HG03378 (cell line): Measurements from ENCODE around the gene FBXO36.
A peak's percentile ranks its signal among the peaks of the same experiment; 100 is the strongest.
"Not testable (repeated sequence)": the region's sequence is repeated elsewhere in the genome, so short reads cannot be mapped to it uniquely, and the experiment has no call there.

Source experiments
- ATAC-seq: cut with Tn5 transposase; IDR thresholded peaks from one replicate; pipeline ENCODE4 v1.9.1; 2021; ENCODE audit warnings: mild to moderate bottlenecking, moderate library complexity; ENCODE audit not compliant: unreplicated experiment

The FBXO36 gene, protein sequence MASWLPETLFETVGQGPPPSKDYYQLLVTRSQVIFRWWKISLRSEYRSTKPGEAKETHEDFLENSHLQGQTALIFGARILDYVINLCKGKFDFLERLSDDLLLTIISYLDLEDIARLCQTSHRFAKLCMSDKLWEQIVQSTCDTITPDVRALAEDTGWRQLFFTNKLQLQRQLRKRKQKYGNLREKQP

DNA sequence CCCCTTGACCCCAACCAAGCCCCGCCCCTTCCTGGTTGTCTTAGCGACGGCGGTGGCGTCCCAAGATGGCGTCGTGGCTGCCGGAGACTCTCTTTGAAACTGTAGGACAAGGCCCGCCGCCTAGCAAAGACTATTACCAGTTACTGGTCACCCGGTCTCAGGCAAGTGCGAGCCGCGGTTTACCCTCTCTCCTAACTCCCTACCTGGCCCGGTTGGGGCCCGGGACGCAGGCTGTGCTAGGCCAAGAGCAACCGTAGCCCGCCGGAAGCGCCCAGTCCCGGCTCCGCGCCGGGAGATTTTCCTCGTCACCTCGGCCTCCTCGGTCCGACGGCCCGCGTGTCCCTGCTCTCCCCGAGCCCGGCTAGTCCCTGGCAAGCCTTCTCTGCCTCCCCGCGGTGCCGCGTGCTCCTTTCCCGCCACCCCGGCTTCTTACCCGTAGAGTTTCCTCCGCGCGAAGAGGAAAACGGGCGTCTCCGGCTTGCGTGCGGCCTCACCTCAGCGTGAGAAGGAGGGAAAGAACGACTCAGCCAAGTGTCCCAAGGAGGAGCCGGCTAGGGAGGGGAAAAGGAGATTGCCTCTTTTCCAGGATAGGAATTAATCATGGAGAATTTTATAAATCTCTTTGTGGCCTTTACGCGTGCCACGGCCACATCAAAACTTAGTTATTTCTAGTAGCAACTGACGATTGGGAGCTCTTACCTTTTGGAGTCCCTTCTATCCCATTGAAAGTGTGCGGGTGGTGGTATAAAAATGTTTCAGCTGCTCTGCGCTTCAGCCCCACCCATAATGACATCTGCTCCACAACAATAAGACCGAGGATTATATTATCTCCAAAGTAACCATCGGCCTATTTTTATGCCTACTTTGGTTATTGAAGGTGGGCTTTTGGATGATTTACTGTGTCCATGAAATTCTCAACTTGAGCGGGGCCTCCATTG lies at the start of gene FBXO36:
Gene FBXO36, plus strand, starts transcription at position 55 of the 938 bp plus-strand sequence. Its CDS starts 11 bp downstream, at position 66.
- ATAC-seq: peak; percentile 72

DNA sequence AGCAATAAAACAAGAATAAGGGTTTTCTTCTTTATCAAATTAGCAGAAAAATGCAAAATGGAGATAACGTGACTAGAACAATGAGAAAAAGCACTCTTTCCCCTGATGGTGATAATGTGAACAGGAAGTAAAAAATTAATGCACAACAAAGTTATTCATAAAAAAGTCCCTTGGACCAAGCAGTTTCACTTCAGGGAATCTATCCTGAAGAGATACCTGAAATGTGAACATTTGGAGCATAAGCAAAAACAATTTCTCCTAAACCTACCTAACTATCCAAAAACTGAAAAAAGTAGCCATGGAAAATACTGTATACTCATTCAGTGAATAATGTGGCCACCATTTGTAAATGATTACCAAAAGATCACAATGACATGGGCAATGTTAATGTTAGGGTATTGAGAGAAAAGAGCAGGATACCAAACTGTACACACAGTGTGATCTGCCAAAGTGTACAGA lies 49.2 kb upstream of the FBXO36 start:
- peak; percentile 94 for ATAC-seq

DNA sequence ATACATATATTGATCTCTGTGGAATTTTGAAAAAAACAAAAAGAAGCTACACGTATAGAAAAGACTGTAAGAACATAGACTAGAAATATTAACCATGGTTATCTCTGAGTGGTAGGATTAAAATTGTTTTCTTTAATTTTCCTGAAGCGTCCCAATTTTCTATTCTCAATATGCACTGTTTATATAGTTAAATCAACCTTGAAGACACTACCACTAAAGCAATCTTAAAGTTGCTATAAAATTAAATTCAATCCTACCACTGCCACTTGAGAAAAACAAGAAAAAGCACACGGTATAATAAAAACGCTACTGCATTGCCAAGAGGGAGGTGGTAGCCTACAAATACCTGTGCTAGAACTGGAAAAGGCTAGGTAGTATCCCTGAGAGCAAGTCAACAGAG lies 47.7 kb upstream of the FBXO36 start:
- ATAC-seq: no peak

DNA sequence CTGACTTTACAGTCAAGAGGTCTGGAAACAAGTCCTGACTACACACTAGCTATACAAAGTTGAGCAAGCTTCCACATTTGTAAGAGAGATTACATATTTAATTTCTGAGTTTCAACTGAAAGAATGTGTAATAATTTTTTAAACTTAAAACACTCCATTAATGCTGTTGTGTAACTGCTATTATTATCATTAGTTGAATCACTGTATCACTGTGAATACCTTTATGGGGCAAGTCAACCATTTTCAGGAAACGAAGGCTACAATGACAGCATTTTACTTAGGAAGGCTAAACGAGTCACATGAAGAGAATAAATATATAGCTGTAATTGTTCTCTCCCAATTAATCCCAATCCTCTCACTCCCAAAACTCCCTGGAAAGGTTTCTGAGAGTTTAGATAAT lies 46.8 kb upstream of the FBXO36 start:
- ATAC-seq: no peak

DNA sequence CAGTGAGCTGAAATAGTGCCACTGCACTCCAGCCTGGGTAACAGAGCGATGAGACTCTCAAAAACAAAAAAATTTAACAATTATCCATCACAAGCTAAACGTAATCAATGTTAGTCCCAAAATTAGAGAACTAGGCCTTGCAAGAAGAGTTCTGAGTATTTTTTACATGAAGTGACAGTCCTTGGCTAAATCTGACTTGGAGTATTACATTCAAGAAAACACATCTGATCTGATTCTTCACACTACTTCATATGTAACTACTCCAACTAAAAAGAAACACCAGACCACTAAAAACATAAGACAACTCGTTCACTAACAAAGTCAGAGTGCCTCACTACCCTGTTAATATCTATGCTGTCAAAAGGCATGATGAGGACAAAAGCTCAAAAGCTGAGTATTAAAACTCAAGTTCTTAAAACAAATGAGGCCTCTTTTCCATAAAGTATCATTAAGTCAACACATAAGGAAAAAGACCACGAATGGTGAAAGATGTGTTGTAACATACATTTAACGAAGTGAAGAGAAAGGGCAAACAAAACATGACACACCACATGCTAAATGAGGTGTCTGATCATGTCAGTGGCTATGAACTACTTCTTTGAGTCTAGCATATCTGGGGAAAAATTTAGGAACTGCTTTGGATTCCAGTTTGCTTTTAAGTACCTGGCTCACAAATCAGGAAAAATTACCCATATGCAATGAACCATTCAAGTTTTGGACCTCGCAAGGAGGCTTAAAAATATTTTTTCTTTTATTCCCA lies 42.9 kb upstream of the FBXO36 start:
- ATAC-seq: no peak

DNA sequence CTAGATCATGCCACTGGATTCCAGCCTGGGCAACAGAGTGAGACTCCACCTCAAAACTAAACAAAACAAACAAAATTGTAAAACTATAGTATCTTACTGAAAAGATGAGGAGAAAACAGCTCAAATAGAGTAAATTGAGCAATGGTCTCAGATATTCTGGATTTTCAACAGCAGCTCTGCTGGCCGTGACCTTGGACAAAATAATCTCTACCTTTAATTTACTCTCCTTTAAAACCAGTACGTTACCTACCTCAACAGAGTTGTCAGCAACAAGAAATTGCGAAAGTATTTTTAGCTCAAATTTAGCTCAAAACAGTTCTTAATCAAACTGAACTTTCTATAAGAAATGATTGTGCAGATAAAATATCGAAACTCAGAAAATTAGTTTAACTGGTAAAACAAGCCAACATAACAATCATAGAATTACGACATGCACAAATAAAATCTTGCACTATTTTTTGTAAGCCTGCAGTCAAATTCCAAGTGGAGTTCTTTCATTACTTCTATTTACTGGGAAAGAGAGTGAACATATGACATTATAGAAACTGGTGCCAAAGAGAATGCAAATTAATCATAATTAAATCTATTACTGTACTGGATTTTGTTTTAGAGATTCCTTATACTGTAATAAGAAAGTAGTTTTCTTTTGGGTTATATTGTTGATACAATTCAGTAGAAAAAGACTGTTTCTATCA lies 41.3 kb upstream of the FBXO36 start:
- no peak for ATAC-seq

DNA sequence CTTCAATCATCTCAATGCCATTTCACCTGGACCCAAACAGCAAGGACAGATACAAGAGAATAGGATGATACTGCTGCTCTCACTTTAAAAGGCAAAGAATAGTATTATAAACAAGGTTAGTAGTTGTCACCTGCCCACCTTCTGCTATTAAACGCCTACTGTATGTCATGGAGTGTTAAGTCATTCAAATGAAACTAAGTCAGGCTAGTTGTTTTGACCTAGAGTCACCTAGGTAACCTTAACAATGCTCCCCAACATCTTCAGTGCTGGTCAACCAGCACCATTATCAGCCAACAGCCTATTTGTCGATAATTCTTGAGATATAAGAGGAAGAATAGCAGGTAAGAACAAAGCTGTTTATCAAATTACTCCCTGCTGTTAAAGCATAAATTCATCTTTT lies 39.7 kb upstream of the FBXO36 start:
- no peak for ATAC-seq

DNA sequence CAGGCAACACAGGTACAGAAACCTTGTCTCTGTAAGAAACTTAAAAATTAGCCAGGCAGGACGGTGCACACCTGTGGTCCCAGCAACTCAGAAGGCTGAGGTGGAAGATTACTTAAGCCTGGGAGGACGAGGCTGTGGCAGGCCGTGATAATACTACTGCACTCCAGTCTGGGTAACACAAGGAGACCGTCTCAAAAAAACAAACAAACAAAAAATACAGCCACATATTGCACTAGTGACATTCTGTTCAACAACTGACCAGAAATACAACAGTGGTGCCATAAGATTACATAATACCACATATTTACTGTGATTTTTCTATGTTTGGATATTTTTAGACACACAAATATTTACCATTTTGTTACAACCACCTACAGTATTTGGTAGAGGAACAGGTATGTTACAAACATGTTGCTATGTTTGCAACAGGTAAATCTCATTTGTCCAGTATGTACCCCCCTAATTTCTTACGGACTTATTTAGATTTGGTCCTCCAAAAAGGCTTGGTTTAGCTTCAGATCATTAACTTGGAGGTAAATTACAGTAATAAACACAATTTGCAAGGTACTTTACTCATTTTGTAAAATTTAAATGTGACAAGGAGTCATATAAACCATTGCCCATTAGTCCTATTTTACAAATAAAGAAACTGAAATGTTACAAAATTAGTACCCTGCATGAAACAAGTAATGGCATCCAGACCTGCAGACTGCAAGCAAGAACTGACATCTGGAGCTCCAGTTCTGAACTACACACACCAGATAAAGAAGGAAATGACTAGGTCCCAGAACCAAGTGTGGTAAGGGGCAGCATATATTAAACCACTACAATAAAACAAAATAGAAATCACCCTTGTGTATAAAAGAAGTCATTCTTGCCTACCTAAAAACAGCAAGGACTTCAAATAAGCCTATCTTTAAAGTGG lies 37.3 kb upstream of the FBXO36 start:
- ATAC-seq: peak; percentile 67

DNA sequence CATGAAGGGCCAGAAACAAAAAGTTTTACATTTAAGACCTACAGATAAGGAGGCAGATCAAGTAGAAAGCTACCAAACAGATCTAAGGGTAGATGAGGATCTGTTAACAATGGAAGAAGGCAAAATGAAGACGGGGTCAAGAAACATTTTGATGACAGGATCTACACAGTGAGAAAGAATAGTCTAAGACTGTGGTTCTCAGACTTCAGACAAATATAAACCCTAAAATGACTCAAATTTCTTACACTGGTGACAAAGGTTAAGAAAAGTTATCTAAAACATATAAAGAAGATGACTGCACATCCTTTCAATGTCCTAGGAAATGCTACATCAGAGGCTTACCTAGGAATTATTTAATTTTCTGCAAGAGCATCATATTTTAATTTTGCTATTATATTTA lies 34.9 kb upstream of the FBXO36 start:
- ATAC-seq: no peak

DNA sequence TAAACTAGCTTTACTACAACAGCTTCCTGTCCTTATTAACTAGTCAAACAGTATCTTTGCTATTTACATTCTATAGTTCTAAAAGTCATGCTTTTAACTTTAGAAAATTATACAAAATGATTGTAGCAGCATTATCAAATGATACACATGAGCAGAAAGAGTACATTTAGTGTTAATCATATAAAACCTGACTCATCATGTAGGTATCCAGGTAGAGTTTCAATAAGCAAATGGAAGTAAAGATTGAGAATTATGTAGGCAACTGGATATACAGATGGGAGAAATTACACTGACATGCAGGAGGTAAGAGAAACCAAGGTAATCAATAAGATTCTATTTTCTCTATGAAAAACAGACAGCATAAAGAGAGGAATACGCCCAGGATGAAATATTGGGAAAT lies 34.3 kb upstream of the FBXO36 start:
- no peak for ATAC-seq

DNA sequence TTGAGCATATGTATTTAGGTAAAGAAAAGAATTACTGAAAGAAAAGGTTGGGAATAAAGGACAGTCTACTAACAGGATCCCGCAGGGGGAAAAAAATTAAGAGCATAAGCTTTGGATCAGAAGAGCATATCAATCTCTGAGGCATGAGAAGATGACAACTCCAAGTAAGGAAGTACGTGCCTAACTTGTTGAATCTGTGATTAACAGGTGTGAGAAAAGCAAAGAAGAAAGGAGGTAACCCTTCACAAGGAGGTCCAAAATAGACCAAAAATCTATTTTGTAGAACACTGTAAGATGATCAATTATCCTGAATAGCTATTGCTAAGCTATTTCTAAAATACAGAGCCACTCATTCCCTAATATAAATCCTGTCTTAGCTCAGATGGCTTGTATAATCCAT lies 33.3 kb upstream of the FBXO36 start:
- no peak for ATAC-seq

DNA sequence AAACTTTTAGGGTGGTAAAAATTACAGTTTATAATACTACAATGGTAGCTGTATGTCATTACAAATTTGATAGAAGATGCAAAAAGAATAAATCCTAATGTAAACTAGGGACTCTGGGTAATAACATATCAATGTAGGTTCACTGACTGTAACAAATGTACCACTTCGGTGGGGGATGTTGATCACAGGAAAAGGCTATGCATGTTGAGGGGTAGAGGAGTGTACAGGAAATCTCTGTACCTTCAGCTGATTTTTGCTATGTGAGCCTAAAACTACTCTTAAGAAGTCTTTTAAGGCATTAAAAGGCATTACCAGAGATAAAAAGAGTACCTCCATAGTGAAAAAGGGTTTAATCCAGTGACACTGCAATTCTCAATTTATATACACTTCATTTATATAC lies 25.4 kb upstream of the FBXO36 start:
- ATAC-seq: no peak

DNA sequence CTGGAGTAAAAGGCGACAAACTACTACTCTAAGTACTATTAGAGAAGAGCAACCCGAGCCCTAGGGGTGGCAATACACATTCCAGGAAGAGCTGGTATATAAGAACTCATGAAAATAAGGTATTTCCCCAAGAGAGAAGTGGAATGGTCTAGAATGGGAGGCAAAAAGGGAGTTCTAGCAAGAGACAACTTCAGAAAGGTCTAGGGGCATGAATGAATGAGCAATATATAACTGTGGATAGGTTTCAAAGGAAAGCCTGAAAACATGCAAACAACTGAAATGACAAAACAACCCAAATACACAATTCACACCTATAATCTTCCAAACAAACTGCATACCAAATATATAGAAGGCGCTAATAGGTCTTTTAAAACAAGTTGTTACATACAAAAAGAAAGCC lies 22.7 kb upstream of the FBXO36 start:
- no peak for ATAC-seq

DNA sequence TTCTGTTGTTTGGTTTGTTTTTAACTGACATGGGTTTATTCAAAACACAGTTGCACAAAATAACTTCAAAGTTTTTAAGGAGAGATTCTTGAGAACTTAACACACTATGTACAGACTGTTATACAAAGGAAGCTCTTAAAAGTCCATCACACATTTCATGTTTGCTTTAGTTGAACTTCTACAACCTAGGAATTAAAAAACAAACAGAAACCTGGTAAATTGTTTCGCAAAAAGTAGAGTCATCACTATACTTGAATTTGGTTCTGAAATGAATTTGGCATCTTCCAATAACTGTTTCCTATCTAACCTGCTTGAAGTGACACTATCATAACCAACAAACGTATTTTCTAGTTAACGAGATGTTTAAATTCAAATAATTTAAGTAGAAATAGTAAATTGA lies 22.3 kb upstream of the FBXO36 start:
- no peak for ATAC-seq

DNA sequence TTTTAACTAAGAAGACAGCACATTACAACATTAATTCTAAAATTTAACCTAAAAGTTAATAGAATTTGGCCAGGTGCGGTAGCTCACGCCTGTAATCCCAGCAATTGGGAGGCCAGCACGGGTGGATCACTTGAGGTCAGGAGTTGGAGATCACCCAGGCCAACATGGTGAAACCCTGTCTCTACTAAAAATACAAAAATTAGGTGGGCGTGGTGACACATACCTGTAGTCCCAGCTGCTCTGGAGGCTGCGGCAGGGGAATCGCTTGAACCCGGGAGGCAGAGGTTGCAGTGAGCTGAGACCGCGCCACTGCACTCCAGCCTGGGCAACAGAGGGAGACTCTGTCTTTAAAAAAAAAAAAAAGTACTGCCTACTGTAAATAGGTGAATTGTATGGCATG lies 21.8 kb upstream of the FBXO36 start:
- ATAC-seq: not testable (repeated sequence)

DNA sequence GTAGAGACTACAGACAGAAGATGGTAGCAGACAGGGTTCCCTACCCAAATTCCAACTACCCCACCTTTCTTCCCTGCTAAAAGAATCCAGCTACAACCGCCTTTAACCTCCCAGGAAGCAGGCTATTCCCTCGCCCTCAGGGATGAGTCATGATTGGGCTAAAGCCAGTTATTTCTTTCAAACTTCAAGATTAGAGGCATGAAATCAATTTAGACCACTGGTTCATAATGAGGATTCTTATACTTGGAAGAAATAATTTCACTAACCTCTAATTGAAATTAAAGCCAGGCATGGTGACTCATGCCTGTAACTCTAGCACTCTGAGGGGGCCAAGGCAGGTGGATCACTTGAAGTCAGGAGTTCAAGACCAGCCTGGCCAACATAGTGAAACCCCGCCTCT lies 20.5 kb upstream of the FBXO36 start:
- no peak for ATAC-seq

DNA sequence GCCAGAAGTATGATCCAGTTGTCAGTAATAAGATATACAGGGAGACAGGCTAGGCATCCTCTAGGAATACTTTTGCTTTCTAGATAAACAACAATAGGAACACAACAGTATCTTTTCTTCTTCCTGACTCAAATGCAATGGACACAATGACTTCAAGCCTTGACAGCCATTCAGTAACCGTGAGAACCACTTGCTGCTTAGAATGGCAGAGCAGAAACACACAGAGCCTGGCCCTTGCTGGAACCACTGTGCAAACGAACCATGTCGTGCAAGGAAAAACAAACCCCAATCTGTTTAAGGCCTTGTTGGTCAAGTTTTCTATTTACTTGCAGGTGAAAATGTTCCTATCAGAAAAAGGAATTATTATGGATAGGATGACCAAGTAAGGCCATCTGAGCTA lies 19.3 kb upstream of the FBXO36 start:
- no peak for ATAC-seq

DNA sequence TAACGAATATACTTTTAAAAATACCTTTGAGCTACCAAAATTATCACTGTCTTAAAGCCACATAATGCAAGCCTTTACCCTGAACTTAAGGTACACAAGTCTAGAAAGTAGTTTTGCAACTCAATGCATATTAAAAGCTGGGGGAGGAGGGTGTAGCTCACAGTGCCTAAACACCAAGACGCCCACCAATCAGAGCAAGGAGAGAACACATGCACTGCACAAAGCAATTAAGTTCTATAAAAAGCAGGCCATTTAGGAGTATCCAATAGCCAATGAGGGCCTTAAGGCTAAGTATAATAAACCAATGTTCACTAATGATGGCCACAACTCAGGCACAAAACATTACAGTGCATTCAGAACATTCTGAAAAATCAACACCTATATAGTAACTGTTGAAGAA lies 16.7 kb upstream of the FBXO36 start:
- ATAC-seq: no peak

DNA sequence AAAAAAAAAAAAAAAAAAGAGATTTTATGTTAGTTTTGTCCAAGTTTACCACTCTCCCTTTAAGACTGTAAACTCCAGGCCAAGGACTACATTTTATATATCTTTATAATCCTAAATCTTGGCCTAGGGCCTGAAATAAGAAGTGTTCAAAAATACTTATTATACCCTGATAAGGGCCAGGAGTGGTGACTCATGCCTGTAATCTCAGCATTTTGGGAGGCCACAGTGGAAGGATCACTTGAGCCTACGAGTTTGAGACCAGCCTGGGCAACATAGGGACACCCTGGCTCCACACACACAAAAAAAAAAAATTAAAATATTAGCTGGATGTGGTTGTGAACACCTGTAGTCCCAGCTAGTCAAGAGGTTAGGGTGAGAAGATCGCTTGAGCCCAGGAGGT lies 13.2 kb upstream of the FBXO36 start:
- ATAC-seq: no peak
